GM18499 (cell line): ENCODE data around the gene RAD51B.
"Not testable (repeated sequence)": the region's sequence is repeated elsewhere in the genome, so short reads cannot be mapped to it uniquely, and the experiment has no call there.

Source experiments
- ATAC-seq: cut with Tn5 transposase; IDR thresholded peaks from one replicate; pipeline ENCODE4 v1.9.1; 2021; ENCODE audit warnings: moderate number of reproducible peaks; ENCODE audit not compliant: insufficient read depth, unreplicated experiment

Gene RAD51B

GRCh38 chr14:68216957-68217356 lies 397.4 kb downstream of the RAD51B start:
- ATAC-seq, result no peak

GRCh38 chr14:68217791-68218340 lies 398.3 kb downstream of the RAD51B start:
- ATAC-seq, result no peak

- ATAC-seq, result no peak
Measured at GRCh38 chr14:68219407-68219806, 399.8 kb downstream of the RAD51B start.

- ATAC-seq, result not testable (repeated sequence)
Measured at GRCh38 chr14:68221046-68221445, 401.5 kb downstream of the RAD51B start.

GRCh38 chr14:68222154-68222553 lies 402.6 kb downstream of the RAD51B start:
- ATAC-seq, result no peak

- no peak for ATAC-seq
Measured at GRCh38 chr14:68222726-68223125, 403.1 kb downstream of the RAD51B start.

GRCh38 chr14:68223631-68224030 lies 404.1 kb downstream of the RAD51B start:
- ATAC-seq, result no peak

GRCh38 chr14:68225321-68225720 lies 405.7 kb downstream of the RAD51B start:
- no peak for ATAC-seq

- no peak for ATAC-seq
Measured at GRCh38 chr14:68226523-68226922, 406.9 kb downstream of the RAD51B start.

GRCh38 chr14:68228656-68229055 lies 409.1 kb downstream of the RAD51B start:
- no peak for ATAC-seq

GRCh38 chr14:68229423-68230100 lies 410.0 kb downstream of the RAD51B start:
- no peak for ATAC-seq

GRCh38 chr14:68230202-68230949 lies 410.8 kb downstream of the RAD51B start:
- ATAC-seq, result no peak

GRCh38 chr14:68230950-68231717 lies 411.6 kb downstream of the RAD51B start:
- ATAC-seq, result no peak

GRCh38 chr14:68231898-68232297 lies 412.3 kb downstream of the RAD51B start:
- no peak for ATAC-seq

- peak; percentile 82 for ATAC-seq
Measured at GRCh38 chr14:68232300-68233055, 412.9 kb downstream of the RAD51B start.

GRCh38 chr14:68233101-68233784 lies 413.7 kb downstream of the RAD51B start:
- no peak for ATAC-seq

- no peak for ATAC-seq
Measured at GRCh38 chr14:68234101-68234905, 414.7 kb downstream of the RAD51B start.

- no peak for ATAC-seq
Measured at GRCh38 chr14:68235011-68235410, 415.4 kb downstream of the RAD51B start.
